ENCODE results near the gene SAMD5. TPM values are rescaled to one million over a fixed set of nuclear protein-coding genes. Genes with fewer than 3 reads are reported as not detected.

Gene SAMD5
- total and polyA plus RNA-seq, 2 of the 8 experiments (the other 6 are each of a cell fraction or from before 2014, with no cell fraction given) = 0.02 to 0.04 TPM

DNA sequence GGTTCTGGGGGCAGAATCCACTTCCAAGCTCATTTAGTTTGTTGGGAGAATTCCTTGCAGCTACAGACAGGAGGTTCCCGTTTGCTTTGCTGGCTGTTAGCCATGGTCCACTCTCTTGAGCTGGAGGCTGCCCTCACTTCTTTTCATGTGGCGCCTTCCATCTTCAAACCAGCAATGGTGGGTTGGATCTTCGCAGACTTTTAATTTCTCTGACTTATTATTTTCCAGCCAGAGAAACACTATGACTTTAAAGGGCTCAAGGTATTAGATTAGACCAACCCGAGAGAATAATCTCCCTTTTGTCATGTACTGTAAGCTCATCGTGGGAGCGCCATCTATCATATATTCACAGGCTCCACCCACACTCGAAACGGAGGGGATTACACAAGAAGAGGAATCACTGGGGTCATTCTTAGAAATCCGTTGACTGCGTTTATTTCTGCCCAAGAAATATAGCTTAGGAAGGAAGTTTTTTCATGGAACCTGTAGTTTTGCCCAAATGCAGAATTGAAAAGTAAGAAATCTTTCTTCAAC, 38.9 kb downstream of the SAMD5 start (continued):
- TF ChIP-seq, protein P1, sequence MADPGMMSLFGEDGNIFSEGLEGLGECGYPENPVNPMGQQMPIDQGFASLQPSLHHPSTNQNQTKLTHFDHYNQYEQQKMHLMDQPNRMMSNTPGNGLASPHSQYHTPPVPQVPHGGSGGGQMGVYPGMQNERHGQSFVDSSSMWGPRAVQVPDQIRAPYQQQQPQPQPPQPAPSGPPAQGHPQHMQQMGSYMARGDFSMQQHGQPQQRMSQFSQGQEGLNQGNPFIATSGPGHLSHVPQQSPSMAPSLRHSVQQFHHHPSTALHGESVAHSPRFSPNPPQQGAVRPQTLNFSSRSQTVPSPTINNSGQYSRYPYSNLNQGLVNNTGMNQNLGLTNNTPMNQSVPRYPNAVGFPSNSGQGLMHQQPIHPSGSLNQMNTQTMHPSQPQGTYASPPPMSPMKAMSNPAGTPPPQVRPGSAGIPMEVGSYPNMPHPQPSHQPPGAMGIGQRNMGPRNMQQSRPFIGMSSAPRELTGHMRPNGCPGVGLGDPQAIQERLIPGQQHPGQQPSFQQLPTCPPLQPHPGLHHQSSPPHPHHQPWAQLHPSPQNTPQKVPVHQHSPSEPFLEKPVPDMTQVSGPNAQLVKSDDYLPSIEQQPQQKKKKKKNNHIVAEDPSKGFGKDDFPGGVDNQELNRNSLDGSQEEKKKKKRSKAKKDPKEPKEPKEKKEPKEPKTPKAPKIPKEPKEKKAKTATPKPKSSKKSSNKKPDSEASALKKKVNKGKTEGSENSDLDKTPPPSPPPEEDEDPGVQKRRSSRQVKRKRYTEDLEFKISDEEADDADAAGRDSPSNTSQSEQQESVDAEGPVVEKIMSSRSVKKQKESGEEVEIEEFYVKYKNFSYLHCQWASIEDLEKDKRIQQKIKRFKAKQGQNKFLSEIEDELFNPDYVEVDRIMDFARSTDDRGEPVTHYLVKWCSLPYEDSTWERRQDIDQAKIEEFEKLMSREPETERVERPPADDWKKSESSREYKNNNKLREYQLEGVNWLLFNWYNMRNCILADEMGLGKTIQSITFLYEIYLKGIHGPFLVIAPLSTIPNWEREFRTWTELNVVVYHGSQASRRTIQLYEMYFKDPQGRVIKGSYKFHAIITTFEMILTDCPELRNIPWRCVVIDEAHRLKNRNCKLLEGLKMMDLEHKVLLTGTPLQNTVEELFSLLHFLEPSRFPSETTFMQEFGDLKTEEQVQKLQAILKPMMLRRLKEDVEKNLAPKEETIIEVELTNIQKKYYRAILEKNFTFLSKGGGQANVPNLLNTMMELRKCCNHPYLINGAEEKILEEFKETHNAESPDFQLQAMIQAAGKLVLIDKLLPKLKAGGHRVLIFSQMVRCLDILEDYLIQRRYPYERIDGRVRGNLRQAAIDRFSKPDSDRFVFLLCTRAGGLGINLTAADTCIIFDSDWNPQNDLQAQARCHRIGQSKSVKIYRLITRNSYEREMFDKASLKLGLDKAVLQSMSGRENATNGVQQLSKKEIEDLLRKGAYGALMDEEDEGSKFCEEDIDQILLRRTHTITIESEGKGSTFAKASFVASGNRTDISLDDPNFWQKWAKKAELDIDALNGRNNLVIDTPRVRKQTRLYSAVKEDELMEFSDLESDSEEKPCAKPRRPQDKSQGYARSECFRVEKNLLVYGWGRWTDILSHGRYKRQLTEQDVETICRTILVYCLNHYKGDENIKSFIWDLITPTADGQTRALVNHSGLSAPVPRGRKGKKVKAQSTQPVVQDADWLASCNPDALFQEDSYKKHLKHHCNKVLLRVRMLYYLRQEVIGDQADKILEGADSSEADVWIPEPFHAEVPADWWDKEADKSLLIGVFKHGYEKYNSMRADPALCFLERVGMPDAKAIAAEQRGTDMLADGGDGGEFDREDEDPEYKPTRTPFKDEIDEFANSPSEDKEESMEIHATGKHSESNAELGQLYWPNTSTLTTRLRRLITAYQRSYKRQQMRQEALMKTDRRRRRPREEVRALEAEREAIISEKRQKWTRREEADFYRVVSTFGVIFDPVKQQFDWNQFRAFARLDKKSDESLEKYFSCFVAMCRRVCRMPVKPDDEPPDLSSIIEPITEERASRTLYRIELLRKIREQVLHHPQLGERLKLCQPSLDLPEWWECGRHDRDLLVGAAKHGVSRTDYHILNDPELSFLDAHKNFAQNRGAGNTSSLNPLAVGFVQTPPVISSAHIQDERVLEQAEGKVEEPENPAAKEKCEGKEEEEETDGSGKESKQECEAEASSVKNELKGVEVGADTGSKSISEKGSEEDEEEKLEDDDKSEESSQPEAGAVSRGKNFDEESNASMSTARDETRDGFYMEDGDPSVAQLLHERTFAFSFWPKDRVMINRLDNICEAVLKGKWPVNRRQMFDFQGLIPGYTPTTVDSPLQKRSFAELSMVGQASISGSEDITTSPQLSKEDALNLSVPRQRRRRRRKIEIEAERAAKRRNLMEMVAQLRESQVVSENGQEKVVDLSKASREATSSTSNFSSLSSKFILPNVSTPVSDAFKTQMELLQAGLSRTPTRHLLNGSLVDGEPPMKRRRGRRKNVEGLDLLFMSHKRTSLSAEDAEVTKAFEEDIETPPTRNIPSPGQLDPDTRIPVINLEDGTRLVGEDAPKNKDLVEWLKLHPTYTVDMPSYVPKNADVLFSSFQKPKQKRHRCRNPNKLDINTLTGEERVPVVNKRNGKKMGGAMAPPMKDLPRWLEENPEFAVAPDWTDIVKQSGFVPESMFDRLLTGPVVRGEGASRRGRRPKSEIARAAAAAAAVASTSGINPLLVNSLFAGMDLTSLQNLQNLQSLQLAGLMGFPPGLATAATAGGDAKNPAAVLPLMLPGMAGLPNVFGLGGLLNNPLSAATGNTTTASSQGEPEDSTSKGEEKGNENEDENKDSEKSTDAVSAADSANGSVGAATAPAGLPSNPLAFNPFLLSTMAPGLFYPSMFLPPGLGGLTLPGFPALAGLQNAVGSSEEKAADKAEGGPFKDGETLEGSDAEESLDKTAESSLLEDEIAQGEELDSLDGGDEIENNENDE (IDR thresholded peaks at IDR 0.05; ENCODE audit: insufficient replicate concordance, low read length) = no peak
- TF ChIP-seq EP300 (IDR thresholded peaks at IDR 0.05; ENCODE audit: borderline replicate concordance in 1 of 2, low read depth in 2 of 2, low read length in 2 of 2) = no peak
- no peak for TF ChIP-seq HDAC2 (IDR thresholded peaks at IDR 0.05; ENCODE audit: borderline replicate concordance in 1 of 2, low read depth in 2 of 2, low read length in 2 of 2)

All from H1 (cell line).